Activated CD4-positive, alpha-beta T cell treated with anti-CD3 and anti-CD28 coated beads, Interleukin-2, Interleukin-4, amounts not matched to agents 100 ng/mL and 50 ng/mL, durations not matched to agents 16 hours and 8 hours (primary cell): Measurements from ENCODE around the gene SH3PXD2B.
A peak's percentile ranks its signal among the peaks of the same experiment; 100 is the strongest.
"Not testable (repeated sequence)": the region's sequence is repeated elsewhere in the genome, so short reads cannot be mapped to it uniquely, and the experiment has no call there.

ENCODE experiments used
- DNase-seq: peaks from one replicate; pipeline ENCODE4 v3.0.0-alpha.2; 2020; ENCODE audit warnings: low spot score

The SH3PXD2B gene

DNA sequence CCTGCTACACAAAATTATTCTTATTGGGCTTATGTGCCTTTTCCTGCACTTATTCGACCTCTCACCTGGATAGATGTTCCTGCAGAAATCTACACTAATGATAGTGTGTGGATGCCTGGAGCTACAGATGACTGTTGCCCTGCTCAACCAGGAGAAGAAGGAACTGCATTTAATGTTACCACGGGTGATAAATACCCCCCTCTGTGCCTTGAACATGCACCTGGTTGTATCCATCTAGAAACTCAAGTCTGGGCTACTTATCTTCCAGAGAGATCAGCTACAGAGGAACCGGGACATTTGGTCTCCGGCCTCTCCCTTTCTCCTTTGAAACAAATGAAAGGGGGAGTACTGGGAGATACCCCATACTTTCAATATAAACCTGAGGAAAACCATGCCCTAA, 54.5 kb downstream of the SH3PXD2B start:
- DNase-seq = no peak

DNA sequence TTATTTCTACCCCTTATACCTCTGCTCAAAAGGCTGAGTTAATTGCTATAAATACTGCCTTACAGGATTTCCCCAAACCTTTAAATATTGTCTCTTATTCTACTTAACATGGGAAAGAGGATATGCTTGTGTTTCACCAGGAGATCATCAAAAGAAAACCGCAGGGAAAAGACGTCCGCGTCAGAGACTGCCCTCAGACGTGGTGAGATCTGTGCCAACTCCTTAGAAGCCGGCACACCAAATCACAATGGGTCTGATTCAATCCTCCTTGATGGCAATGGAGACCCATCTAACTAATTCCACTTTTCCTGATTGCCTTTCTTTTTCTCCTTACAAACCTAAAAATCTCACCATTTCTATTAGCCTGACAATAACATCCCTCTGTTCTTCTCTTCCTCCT, 55.0 kb downstream of the SH3PXD2B start:
- DNase-seq = no peak

DNA sequence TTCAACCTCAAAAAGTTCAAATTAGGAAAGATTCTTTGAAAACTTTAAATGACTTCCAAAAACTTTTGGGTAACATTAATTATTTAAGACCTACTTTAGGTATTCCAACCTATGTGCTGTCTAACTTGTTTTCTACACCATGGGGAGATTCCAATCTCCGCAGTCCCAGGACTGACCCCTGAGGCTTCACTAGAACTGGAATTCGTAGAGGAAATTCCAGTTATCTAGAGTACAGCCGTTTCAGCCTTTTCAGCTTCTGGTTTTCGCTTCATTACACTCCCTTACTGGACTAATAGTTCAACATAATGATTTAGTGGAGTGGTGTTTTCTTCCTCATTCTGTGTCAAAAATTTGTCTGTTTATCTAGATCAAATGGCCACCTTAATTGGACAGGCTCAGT, 55.7 kb downstream of the SH3PXD2B start:
- not testable (repeated sequence) for DNase-seq

DNA sequence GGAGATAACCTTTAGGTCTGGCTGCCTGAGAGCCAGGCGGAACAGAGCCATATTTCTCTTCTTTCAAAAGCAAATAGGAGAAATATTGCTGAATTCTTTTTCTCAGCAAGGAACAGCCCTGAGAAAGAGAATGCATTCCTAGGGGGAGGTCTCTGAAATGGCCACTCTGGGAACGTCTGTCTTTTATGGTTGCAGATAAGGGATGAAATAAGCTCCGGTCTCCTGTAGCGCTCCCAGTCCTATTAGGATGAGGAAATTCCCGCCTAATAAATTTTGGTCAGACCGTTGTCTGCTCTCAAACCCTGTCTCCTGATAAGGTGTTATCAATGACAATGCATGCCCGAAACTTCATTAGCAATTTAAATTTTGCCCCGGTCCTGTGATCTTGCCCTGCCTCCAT, 57.3 kb downstream of the SH3PXD2B start:
- not testable (repeated sequence) for DNase-seq

DNA sequence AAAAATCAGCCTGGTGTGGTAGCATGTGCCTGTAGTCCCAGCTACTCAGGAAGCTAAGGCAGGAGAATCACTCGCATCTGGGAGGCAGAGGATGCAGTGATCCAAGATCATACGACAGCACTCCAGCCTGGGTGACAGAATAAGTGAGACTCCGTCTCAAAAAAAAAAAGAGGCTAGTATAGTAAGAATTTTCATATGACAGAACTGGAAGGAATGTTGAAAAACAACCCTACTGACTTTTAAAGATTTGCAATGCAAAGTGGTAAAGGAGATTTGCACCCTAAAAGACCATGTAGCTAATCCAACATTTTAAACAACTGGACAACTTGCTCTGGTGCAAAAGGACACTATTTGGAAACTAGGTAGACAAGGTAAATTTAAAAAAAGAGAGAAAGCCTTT, 58.1 kb downstream of the SH3PXD2B start:
- DNase-seq = no peak

DNA sequence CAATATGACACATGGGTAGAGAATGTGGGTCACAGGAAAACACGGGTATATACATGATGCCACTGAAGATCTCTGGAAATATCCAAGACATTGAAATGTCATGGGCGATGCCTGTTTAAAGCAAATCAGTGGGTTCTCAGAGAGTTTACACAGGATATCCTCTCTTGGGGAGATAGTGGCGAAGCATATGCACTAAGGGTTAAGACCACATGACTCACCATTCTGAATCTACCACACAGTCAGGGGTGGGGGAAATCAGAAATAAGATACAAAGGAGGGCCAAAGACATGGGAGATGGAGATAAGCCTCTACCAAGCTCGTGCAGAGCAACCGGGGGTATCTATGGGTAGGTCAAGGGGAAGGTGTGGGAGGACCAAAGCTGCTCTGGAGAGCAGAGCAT, 58.8 kb downstream of the SH3PXD2B start:
- peak; percentile 38 for DNase-seq

DNA sequence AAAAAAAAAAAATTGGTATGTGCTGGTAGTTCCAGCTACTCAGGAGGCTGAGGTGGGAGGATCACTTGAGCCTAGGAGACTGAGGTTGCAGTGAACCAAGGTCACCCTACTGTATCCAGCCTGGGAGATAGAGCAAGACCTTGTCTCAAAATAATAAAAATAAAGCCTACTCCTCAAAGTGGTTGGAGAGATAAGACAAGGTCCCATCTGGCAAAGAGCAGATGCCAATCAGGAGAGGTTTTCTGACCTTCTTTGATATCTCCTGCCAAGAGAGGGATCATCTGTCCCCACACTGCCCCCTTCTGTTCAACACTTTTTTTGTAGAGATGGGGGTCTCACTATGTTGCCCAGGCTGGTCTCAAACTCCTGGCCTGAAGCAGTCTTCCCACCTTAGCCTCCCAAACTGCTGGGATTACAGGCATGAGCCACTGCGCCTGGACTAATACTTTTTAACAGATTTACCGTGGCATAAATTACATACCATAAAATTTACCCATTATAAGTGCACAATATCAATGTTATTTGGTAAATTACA, 64.7 kb downstream of the SH3PXD2B start:
- DNase-seq = no peak

DNA sequence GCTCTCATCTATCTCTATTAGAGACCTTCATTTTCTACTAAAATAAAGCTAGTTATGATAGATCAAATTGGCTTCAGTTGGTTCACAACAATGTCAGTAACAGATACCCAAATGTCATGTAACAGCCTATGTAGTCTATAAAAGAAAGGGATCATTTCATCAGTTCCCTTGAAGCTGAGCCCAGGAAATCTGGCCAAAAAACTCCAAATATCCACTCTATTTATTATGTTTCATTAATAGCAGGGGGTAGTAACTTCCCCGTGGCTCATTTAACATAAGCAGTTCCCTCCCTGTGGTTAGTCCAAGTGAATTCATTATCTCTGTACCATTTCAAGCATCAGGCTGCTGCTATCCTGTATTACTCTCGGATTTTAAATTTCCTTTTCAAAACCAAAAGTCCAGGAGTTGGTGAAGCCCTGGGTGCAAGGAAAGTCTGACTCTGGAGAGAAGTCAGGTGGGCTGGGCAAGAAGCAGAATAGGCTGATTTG, 66.0 kb downstream of the SH3PXD2B start:
- no peak for DNase-seq

DNA sequence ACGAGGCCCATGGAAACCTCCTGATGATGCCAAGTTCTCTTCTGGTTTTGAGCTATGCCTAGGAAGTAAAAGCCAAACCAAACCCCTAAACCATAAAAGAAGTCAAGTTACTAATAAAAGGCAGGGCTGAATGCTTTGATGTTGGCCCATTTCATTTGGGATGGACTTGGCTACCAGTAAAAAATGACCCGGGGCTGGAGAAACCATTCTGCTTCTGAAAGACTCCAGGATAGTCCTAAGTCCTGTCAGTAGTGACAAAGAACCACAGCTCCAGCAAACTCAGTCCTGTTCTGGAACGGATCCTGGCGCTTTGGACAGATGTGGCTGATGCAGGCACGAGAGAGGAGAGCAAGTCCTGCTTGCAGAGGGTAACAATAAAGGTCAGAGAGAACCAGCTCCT, 68.6 kb downstream of the SH3PXD2B start:
- no peak for DNase-seq

DNA sequence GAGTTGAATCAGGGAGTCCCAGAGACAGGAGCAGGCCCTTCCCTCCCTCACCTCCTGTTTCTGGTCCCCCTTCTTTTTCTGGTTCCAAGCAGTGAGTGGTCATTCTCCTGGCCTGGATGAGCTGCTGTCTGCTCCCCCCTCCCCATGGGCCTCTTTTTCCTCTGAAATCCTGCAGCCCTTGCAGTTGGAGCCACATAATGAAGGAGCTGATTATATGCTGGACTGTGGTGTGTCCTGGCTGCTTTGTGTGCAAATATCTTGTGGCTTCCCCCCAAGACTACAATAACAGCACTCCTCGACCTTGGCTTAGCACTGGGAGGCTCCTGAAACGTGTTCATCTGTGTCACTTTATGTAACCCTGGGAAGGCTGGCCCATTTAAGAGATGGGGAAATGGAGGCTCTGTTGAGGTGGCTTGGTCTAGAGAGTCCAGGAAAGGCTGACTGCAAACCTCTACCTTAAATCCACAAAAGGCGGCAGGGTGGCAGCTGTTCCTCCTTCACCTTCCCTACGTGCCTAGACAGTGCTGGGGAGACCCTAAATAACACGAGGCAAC, 69.2 kb downstream of the SH3PXD2B start:
- no peak for DNase-seq

DNA sequence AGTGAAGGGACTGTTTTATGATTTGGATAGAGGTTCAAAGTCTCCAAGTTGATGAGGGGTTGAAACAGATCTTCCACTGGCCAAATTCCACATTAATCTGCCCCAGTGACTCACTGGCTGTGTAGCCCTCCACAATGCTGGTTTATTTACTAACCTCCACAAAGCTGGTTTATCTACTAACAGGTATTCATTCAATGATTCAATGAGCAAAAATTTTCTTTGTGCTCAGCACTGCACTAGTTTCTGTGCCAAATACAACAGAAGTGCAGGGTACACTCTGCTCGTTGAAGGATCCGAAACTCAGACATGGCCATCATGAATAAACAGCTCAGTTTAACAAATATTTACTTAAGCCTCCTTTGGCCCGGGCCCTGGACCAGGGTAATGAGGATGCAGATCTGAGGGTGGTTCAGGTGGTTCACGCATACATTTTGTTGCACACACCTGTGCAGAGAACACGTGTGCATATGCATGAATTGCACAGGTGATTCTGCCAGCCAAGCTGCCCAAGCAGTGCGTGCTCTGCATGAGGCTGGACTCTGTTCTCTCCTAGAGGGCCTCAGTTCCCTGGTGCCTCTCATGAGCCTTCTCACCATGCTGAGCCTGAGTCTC, 71.0 kb downstream of the SH3PXD2B start:
- no peak for DNase-seq

DNA sequence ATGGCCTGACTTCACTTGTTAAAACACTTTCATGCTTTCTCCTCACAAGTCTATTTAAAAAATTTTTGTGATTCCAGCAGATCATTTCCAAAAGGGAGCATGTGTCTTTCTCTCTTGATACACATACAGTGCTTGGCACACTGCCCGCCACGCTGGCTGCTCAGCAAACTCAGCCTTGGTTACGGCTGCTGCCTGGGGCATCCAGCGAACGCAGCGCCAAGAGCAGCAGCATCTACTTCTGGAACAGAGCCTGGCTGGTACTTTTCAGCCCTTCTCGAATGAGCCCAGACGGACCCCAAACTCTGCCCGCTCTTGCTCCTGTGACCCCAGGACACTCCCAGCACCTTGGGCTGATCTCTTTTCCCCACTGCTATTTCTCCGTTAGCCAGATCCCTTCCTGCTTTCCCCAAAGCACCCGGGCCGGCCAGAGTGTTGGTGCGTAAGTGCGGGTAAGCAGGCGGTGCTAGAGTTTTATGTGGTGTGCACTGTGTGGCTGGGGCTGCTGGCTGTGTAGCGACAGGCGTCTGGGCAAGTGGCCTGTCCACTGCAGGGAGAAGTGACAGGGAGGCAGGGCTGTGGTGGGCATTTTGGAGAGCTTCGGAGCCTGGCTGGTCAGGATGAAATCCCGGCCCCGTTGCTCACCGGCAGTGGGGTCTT, 73.2 kb downstream of the SH3PXD2B start:
- DNase-seq = no peak

DNA sequence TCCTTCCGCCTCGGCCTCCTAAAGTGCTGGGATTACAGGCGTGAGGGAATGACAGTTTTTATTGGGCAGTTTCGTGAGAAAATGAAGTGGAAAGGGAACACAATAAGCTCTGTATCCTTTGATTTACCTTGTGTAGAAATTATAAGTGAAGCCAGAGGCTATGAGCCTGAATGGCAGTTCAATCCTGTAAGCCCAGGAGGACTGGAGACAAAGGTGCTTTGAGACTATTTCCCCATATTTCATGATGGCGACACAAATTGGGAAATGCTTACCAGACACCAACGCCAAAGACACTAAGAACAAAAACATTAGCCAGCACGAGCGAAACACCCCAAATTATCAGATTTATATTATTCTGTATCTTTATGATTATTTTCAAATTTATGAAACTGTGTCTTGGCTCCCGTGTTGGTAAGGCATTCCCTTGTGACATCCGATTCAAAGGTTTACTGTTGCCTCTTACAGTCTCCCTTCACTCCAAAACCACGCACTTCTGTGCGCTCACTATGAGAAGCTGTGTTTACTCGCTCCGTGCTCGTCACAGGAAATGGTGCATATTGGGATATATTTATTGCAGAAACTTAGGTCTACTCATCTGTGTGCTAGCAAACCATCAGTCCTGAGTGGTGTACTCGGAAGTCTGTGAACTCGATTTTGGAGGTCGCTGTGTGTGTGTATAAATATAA, 73.9 kb downstream of the SH3PXD2B start:
- no peak for DNase-seq

DNA sequence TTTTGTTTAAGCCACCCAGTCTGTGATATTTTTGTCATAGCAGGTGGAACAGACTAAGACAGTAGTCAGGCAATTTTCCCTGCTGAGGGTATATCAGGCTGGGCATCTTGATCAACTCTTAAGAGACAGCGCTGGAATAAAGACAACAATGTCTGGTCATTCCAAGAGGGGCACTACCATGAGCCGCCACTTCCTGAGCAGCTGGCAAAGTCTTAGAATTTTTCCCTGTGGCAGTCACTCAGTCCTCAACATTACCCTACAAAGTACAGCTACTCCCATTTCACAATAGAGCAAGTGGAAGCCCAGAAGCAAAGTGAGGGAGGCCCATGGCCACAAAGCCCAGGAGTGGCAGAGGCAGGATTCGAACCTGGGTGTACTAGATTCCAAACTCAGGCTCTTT, 74.8 kb downstream of the SH3PXD2B start:
- DNase-seq = no peak

DNA sequence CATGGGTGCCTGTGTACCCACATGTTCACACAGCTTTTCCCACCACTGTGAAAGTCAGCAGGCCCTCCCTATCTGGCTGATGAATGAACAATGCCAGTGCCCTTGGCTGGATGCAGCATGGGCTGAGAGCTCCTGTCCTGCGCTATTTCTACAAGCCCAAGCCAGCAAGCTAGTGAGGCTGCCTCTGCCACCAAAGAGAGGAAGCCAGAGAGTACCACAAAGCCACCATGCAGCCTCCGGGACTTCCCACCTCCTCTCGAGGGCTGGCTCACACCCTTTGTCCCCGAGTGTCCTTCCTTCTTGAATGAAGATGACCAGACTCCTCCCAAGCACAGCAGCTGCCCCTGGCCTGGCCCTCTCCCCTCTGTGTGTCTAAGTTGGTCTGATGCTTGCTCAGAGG, 76.5 kb downstream of the SH3PXD2B start:
- DNase-seq = peak; percentile 14

DNA sequence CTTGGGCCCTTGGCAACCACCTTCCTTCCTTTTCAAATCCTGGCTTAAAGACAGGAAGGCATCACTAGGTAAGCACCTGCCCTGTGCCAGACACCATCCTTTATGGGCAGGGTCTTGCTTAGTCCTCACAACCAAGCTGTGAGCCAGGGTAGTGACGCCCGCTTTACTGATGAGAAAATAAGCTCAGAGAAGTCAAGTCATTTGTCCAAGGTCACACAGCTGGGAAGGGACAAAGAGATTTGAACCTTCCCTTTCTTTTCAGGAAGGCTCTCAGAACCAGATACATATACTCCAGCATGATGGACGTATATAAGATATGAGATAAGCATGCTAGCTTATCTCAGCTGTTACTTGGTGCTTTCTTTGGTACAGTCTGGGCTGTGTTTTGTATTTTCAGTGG, 76.9 kb downstream of the SH3PXD2B start:
- DNase-seq = no peak

DNA sequence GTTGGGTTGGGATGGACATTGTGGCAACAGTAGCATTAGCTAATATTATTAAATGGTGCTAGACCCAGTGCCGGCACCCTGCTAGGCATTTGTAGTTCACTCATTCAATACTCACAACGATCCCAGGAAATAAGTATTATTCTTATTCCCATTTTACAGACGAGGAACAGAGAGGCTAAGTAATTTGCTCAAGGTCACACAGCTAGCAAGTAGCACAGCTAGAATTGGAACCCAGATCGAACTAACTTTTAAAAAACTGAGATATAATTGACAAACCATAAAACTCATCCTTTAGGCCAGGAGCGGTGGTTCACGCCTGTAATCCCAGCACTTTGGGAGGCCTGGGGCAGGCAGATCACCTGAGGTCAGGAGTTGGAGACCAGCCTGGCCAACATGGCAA, 79.5 kb downstream of the SH3PXD2B start:
- DNase-seq = no peak

DNA sequence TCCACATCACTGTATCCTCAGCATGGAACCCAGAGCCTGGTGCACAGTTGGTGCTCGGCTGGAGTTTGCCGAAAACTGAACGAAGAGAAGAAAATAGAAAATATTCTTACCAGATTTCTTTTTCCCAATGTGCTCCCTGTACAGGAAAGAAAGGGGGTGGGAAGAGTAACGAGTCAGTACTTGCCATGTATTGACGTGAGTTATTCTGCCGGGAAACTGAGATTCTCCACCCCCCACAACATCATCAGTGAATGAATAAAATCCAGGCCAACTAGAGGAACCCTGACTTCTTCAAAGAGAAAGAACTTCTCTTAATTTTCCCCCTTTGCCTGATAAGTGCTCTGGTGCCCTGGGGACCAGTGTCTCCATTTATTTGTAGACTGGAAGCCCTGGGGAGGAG, 80.6 kb downstream of the SH3PXD2B start:
- DNase-seq = no peak

DNA sequence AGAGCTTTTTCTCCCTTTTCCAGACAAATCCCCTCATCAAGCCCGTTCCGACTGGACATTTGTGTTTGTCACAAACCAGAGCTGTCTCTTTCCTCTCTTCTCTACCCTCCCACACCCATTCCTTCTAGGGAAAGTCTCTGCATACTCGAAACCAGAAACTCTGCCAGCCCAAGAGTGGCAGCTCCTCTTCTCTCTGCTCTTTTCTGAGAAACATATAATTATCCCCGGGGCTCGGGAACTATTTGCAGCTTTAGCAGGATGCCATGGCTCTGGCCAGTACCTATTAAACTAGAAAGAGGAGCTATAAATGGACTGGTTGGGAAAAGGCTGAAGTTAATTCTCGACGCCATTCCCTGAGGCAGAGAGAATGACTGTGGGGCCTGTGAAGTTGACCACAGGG, 82.6 kb downstream of the SH3PXD2B start:
- DNase-seq = no peak

DNA sequence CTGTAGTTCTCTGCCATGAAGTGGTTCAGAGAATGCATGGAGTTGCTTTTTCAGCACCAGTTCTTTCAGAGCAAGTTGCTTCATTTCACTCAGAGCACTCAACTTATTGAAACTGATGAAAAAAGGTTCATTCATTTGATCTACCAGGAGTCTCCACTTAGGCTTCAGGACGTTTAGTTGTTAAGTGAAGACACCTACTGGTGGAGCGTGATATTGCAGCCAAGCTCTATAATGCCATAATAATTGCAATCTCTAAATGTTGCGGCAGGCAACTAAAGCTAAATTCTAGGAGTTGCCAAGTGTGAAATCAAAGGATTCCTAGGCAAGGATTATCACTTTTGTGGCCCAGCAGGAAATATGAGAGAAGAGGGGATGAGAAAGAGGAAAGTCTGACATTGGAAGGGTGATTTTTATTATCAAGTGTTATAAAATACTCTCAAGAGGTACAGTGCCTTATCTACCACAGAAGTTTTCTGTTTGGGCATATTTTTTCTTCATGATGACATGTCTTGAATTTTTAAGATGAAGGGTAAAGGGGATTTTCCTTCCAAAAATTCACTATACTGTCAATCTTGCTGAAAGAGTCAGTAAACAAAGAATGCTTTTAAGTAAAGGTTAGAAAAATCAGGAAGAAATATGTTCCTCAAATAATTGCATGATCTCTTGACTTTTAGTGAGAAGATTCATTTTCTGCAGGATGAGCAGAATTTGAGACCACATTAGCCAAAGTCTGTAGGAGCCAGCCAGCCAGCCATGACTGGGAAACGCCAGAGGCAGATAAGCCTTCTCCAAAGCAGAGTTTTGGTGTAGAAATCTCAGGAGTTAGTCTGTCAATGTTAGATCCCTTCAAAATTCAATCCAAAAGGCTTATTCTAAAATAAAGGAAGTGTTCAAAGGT, 83.4 kb downstream of the SH3PXD2B start:
- peak; percentile 66 for DNase-seq

DNA sequence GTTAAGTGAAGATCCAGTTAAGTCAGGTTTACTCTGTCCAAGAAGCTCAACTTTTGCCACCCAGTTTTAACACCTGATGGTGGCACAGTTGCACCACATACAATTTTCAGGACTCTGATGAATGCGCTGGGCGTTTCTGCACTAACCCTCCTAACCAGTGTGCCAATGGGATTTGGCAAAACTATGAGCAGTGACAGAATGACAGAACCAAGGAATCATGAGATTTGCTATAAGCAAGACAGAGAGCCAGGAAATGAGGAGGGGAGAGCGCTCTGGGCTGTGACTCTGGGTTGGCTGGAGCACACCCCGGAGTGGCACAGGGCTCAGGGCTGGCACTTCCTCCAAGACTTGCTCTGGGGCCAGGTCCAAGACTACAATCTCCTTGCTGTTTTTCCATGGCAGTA, 84.1 kb downstream of the SH3PXD2B start:
- DNase-seq = no peak

DNA sequence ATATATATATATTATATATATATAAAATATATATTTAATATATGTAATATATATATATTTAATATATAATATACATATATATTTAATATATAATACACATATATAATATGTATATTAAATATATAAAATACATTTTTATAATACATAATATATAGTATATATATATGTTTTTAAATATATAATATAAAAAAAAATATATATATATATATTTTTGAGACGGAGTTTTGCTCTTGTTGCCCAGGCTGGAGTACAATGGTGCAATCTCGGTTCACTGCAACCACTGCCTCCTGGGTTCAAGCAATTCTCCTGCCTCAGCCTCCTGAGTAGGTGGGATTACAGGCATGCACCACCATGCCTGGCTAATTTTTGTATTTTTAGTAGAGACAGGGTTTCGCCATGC, 85.6 kb downstream of the SH3PXD2B start:
- not testable (repeated sequence) for DNase-seq
